C1 segment of cervical spinal cord (tissue), 14 donors: ENCODE results near the gene CIDEB.

ENCODE experiments used
- DNase-seq, 14 donors: peaks; one replicate each; lab custom pipeline; 2025; lab: John Stamatoyannopoulos, UW

The CIDEB gene

GRCh38 chr14:24255438-24255837 lies 52.3 kb downstream of the CIDEB start:
- no peak for DNase-seq
